HFFc6 (cell line): ENCODE data around the gene TMPRSS4. TPM values are rescaled to one million over a fixed set of nuclear protein-coding genes. Genes with fewer than 3 reads are reported as not detected.

Experiments
- DNase-seq: peaks from one replicate; pipeline ENCODE4 v3.0.0-alpha.2; 2018
- H3K27ac Mint-ChIP-seq: 2 replicates; pipeline ENCODE4 v1.8.0; 2020; ENCODE audit warnings: mild to moderate bottlenecking, mixed read lengths
- H3K27me3 Mint-ChIP-seq: 2 replicates; pipeline ENCODE4 v1.8.0; 2021; ENCODE audit warnings: mild to moderate bottlenecking, moderate library complexity, mixed read lengths; ENCODE audit not compliant: insufficient read depth
- H3K36me3 Mint-ChIP-seq: 2 replicates; pipeline ENCODE4 v1.8.0; 2021; ENCODE audit warnings: low read depth, mixed read lengths
- H3K4me1 Mint-ChIP-seq: 2 replicates; pipeline ENCODE4 v1.8.0; 2020; ENCODE audit warnings: low read depth, mixed read lengths
- H3K4me3 Mint-ChIP-seq: 2 replicates; pipeline ENCODE4 v1.8.0; 2020; ENCODE audit warnings: mild to moderate bottlenecking, moderate library complexity, mixed read lengths
- H3K9me3 Mint-ChIP-seq: 2 replicates; pipeline ENCODE4 v1.8.0; 2020; ENCODE audit warnings: mild to moderate bottlenecking, mixed read lengths
- total RNA-seq, 6 experiments: library from RNA; stranded (reverse); fragmentation: NEBNext Ultra II Directional; extraction: Animal tissue kit (Norgen Biotek cat#: 25700); gene quantifications; 2 replicates in 1 of 6; 3 replicates in 5 of 6; pipeline ENCODE4 v1.2.3, GENCODE V29; 2021
- TF ChIP-seq, protein P1 (sequence below): fragments of 200-600 bp; sonication (generic); IDR thresholded peaks from 2 replicates; pipeline ENCODE4 v1.5.0; 2021; ENCODE audit warnings: antibody characterized with exemption, mild to moderate bottlenecking

Gene TMPRSS4
- total RNA-seq, 6 experiments from 2014 or later: not detected

DNA sequence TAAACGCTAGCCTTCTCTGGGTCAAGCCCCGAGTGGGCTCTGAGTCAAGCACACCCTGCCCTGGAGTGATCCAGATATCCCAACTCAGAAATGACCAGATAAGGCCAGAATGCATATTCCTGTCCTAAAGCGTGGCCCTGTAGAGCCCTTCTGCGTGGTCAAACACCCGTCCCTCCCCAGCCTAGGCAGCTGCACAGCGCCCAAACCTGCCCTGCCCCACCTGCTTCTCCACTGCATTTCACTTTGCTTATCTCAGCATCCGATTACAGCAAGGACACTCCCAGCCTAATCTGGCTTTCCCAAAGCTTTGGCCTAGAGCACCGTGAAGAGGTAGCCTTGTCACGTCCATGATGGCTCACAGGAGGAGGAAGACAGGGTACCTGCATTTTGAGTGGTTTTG, 11.9 kb upstream of the TMPRSS4 start:
- H3K27me3 Mint-ChIP-seq: peaks cover 26% of the 10 kb centered on the region
- H3K27ac Mint-ChIP-seq: no peak overlapping the region
- DNase-seq: no peak
- H3K4me3 Mint-ChIP-seq: no peak overlapping the region
- H3K36me3 Mint-ChIP-seq: no peaks in the 10 kb centered on the region
- H3K4me1 Mint-ChIP-seq: no peaks in the 10 kb centered on the region
- H3K9me3 Mint-ChIP-seq: no peaks in the 10 kb centered on the region
- TF ChIP-seq, protein P1, sequence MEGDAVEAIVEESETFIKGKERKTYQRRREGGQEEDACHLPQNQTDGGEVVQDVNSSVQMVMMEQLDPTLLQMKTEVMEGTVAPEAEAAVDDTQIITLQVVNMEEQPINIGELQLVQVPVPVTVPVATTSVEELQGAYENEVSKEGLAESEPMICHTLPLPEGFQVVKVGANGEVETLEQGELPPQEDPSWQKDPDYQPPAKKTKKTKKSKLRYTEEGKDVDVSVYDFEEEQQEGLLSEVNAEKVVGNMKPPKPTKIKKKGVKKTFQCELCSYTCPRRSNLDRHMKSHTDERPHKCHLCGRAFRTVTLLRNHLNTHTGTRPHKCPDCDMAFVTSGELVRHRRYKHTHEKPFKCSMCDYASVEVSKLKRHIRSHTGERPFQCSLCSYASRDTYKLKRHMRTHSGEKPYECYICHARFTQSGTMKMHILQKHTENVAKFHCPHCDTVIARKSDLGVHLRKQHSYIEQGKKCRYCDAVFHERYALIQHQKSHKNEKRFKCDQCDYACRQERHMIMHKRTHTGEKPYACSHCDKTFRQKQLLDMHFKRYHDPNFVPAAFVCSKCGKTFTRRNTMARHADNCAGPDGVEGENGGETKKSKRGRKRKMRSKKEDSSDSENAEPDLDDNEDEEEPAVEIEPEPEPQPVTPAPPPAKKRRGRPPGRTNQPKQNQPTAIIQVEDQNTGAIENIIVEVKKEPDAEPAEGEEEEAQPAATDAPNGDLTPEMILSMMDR: no peak

DNA sequence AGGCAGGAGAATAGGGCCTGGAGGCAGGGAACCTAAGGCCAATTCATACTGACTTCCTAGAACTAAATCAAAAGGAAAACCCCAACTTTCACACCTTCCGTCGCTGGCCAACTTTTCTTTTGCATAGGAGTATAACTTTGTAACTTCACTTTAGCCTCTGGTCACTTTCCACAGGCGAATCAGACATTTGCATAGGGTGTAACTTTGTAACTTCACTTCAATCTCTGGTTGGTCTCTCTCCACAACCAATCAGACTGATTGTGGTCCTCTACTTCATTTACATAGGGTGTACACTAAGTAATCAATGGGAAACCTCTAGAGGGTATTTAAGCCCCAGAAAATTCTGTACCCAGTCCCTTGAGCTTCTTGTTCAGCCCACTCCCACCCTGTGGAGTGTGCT, 11.5 kb upstream of the TMPRSS4 start:
- DNase-seq: no peak
- TF ChIP-seq, protein P1: no peak
- Mint-ChIP-seq H3K36me3 (no peaks in the 10 kb centered on the region), H3K9me3 (no peaks in the 10 kb centered on the region), H3K27ac (no peak overlapping the region), H3K27me3 (peaks cover 26% of the 10 kb centered on the region), H3K4me3 (no peak overlapping the region), H3K4me1 (no peaks in the 10 kb centered on the region)

DNA sequence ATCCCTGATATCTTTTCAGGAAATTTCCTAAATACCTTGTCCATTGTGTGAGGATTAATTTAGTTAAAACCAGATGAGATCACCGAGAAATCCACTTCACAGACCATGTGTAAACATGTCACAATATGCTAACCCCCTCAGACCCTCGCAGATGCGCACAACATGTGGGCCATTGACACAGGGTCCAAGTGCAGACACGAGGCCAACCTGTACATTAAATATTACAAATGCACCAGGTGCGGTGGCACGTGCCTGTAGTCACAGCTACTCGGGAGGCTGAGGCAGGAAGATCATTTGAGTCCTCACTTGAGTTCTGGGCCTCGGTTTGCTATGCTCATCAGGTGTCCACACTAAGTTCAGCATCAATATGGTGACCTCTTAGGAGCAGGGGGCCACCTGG, 9.9 kb upstream of the TMPRSS4 start:
- TF ChIP-seq, protein P1: no peak
- H3K36me3 Mint-ChIP-seq: no peaks in the 10 kb centered on the region
- DNase-seq: no peak
- no peaks in the 10 kb centered on the region for H3K9me3 Mint-ChIP-seq
- H3K4me3 Mint-ChIP-seq: no peak overlapping the region
- no peak overlapping the region for H3K27ac Mint-ChIP-seq
- peaks cover 27% of the 10 kb centered on the region for H3K27me3 Mint-ChIP-seq
- H3K4me1 Mint-ChIP-seq: no peaks in the 10 kb centered on the region

DNA sequence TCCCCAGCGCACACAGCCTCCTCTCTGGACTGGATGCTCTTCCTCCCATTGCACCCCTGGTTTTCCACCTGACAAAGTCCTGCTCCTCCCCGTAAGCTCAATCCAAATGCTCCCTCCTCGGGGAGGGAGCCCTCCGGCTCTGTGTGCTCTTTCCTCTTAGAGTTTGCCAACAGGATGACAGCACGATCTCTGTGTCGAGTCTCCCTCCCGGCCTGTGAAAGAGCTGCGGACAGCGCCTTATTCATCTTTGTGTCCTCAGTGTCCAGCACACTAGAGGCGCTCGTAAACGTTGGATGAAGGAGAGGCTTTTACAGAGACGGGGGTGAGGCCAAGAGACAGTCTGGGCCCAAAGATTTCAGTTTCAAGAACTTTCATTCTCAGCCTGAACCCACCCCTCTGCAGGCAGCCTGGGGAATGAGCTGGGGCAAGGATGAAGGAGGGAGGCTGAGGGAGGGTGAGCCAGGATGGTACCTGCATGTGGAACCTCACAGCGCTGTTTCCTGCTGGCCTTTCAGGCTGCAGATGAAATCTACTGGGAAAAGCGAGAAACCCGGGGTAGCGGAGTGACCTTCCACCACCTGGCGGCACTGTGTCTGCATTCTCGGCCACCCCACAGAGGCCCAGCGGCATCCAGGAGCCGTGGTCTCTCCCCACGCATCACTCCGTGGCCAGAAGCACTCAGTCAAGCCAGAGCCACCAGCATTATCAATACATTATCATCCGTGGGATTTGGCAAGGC, 8.5 kb upstream of the TMPRSS4 start:
- Mint-ChIP-seq H3K4me1 (no peaks in the 10 kb centered on the region), H3K27me3 (peaks cover 25% of the 10 kb centered on the region), H3K27ac (no peak overlapping the region), H3K4me3 (no peak overlapping the region; the same call in 1 of the 2 replicates), H3K36me3 (no peaks in the 10 kb centered on the region), H3K9me3 (no peaks in the 10 kb centered on the region)
- DNase-seq: no peak
- TF ChIP-seq, protein P1: peak; percentile 16; the same call in 1 of the 2 replicates

DNA sequence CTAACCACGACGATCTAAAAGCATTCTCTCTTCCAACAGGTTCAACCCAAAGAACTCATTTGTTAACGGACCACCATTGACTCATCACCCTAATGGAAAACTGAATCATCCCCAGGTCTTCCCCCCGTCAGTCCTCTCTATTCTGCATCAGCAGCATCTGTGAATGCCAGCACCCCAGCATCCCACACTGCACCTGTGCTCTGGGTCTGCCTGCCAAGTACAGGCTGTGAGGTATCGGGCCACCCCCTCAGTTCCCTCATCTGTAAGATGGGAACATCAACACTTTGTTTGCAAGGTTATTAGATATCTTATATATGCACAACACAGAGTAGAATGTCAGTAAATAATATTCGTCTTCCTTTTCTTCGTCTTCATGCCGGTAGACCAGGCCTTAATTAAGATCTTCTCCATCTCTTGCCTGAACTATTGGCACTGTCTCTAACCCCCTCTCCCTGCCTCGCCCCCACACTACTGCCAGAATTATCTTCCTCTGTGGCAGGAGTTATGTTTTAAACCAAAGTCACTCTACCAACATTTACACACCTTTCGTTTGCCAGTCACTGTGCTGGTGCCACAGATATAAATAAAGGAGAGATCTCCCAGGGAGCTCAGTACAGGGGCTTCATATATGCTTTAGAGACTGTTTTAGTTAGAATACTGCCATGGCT, 7.8 kb upstream of the TMPRSS4 start:
- TF ChIP-seq, protein P1: no peak
- no peaks in the 10 kb centered on the region for H3K4me1 Mint-ChIP-seq
- H3K27ac Mint-ChIP-seq: no peak overlapping the region
- no peaks in the 10 kb centered on the region for H3K9me3 Mint-ChIP-seq
- H3K4me3 Mint-ChIP-seq: no peak overlapping the region
- DNase-seq: no peak
- H3K27me3 Mint-ChIP-seq: peaks cover 19% of the 10 kb centered on the region
- H3K36me3 Mint-ChIP-seq: no peaks in the 10 kb centered on the region
